Measurements from ENCODE around the gene PRLH.

The PRLH gene

DNA sequence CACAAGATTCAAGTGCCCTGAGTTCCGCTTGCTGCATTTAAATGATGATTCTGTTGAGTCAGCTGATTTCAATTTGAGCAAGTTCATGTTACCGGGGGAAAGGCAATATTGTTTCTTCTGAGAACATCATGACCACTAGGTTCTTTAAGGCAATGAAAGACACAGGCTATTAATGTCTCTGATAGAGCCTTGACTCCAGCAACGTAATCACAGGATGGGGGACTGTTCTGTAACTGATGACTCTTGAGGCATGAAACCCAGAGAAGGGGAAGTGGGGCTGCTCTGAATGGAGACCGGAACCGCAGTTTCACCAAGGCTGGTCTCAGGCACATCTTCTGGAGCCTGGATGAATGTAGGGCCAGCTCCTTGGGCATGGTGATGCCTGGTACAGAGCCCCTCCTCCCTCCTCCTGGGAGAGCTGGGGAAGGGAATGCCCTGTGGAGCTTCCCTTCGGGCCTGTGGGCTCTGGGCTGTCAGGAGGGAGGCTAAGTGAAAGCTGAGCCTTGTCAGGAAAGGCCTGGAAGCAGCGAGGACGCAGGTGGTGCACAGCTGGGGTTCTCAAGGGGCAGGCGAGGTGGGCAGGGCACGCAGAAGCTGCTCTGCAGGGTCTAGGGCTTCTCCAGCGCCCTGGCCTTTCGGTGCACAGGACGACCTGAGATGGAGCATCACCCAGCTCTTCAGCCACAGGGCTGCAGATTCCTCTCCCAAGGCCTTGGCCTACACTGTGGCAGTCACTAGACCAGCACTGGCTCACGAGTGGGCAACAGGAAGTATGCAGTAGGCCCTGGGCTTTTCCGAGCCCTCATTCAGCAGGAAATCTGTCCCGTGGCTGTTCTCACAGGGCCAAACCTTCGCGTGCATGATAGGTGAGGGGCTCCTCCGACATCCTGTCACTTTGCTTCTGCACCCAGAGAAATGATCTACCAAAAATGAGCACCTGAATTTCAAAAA is 36.6 kb upstream of the PRLH start:
- no peaks in the 10 kb centered on the region for H3K36me3 ChIP-seq (ENCODE audit: control insufficient read depth, insufficient read depth, low read length)
- no peak overlapping the region for H3K4me3 ChIP-seq (ENCODE audit: insufficient read depth, low read depth, low read length)
- H3K9me3 ChIP-seq (ENCODE audit: control insufficient read depth, low read length): no peaks in the 10 kb centered on the region
- no peaks in the 10 kb centered on the region for H3K27me3 ChIP-seq (ENCODE audit: control insufficient read depth, insufficient read depth, low read length, poor library complexity, severe bottlenecking)
- no peak overlapping the region for H3K27ac ChIP-seq (ENCODE audit: insufficient read depth, low read depth, low read length, poor library complexity, severe bottlenecking)
- no peaks in the 10 kb centered on the region for H3K4me1 ChIP-seq (ENCODE audit: control insufficient read depth, insufficient read depth, low read length)
- WGBS, 2 experiments: 86 to 87% methylated on average over 19 of the region's 19 CpGs

- no peak overlapping the region for H3K4me3 ChIP-seq (ENCODE audit: insufficient read depth, low read depth, low read length)
- 91 to 93% methylated on average over 12 of the region's 12 CpGs for whole genome bisulfite sequencing, 2 experiments
These were observed 35.6 kb upstream of the PRLH start for GRCh38 chr2:237530472-237531433.

GRCh38 chr2:237532160-237532559 is 34.2 kb upstream of the PRLH start:
- no peaks in the 10 kb centered on the region for H3K9me3 ChIP-seq (ENCODE audit: control insufficient read depth, low read length)
- H3K27ac ChIP-seq (ENCODE audit: insufficient read depth, low read depth, low read length, poor library complexity, severe bottlenecking): no peak overlapping the region
- no peaks in the 10 kb centered on the region for H3K4me1 ChIP-seq (ENCODE audit: control insufficient read depth, insufficient read depth, low read length)
- no peaks in the 10 kb centered on the region for H3K27me3 ChIP-seq (ENCODE audit: control insufficient read depth, insufficient read depth, low read length, poor library complexity, severe bottlenecking)
- no peak overlapping the region for H3K4me3 ChIP-seq (ENCODE audit: insufficient read depth, low read depth, low read length)
- 69 to 76% methylated on average over 11 of the region's 11 CpGs for WGBS, 2 experiments
- H3K36me3 ChIP-seq (ENCODE audit: control insufficient read depth, insufficient read depth, low read length): no peaks in the 10 kb centered on the region

More at GRCh38 chr2:237530472-237531433, 35.6 kb upstream of the PRLH start:
- no peaks in the 10 kb centered on the region for H3K9me3 ChIP-seq (ENCODE audit: control insufficient read depth, low read length)
- H3K4me1 ChIP-seq (ENCODE audit: control insufficient read depth, insufficient read depth, low read length): no peaks in the 10 kb centered on the region
- no peaks in the 10 kb centered on the region for H3K27me3 ChIP-seq (ENCODE audit: control insufficient read depth, insufficient read depth, low read length, poor library complexity, severe bottlenecking)
- no peak overlapping the region for H3K27ac ChIP-seq (ENCODE audit: insufficient read depth, low read depth, low read length, poor library complexity, severe bottlenecking)
- H3K36me3 ChIP-seq (ENCODE audit: control insufficient read depth, insufficient read depth, low read length): no peaks in the 10 kb centered on the region

DNA sequence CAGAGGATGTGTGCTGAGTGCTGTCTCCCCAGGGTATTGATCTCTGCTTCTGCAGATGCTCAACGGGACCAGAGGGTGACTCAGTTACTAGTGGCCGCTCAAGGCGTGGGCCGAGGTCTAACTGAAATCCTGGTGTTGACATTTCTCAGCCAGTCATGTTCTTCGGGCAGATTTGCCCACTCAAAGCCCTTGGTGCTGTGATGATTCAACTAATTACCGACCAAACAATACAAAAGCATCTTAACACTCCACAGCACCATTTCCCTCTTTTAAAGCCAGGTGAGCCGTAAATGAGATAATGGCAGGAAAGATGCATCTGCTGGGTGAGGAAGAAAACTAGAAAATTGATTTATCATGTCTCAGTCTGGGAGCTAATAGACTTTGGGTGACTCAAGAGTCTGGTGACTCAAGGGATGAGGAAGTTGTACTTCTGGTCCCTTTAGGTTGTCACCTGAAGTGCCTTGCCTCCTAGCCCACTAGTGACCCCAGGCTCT is 32.7 kb upstream of the PRLH start:
- Histone ChIP-seq H3K36me3 (ENCODE audit: control insufficient read depth, insufficient read depth, low read length) (no peaks in the 10 kb centered on the region), H3K9me3 (ENCODE audit: control insufficient read depth, low read length) (no peaks in the 10 kb centered on the region), H3K27me3 (ENCODE audit: control insufficient read depth, insufficient read depth, low read length, poor library complexity, severe bottlenecking) (no peaks in the 10 kb centered on the region), H3K27ac (ENCODE audit: insufficient read depth, low read depth, low read length, poor library complexity, severe bottlenecking) (no peak overlapping the region), H3K4me1 (ENCODE audit: control insufficient read depth, insufficient read depth, low read length) (no peaks in the 10 kb centered on the region), H3K4me3 (ENCODE audit: insufficient read depth, low read depth, low read length) (no peak overlapping the region)
- 87 to 95% methylated on average over 7 of the region's 7 CpGs for WGBS, 2 experiments

- Histone ChIP-seq H3K4me3 (ENCODE audit: insufficient read depth, low read depth, low read length) (no peak overlapping the region), H3K9me3 (ENCODE audit: control insufficient read depth, low read length) (no peaks in the 10 kb centered on the region), H3K27me3 (ENCODE audit: control insufficient read depth, insufficient read depth, low read length, poor library complexity, severe bottlenecking) (no peaks in the 10 kb centered on the region), H3K27ac (ENCODE audit: insufficient read depth, low read depth, low read length, poor library complexity, severe bottlenecking) (no peak overlapping the region), H3K4me1 (ENCODE audit: control insufficient read depth, insufficient read depth, low read length) (no peaks in the 10 kb centered on the region), H3K36me3 (ENCODE audit: control insufficient read depth, insufficient read depth, low read length) (no peaks in the 10 kb centered on the region)
- 89 to 94% methylated on average over 1 of the region's 1 CpG for WGBS, 2 experiments
These were observed 32.0 kb upstream of the PRLH start for GRCh38 chr2:237534380-237534779.

DNA sequence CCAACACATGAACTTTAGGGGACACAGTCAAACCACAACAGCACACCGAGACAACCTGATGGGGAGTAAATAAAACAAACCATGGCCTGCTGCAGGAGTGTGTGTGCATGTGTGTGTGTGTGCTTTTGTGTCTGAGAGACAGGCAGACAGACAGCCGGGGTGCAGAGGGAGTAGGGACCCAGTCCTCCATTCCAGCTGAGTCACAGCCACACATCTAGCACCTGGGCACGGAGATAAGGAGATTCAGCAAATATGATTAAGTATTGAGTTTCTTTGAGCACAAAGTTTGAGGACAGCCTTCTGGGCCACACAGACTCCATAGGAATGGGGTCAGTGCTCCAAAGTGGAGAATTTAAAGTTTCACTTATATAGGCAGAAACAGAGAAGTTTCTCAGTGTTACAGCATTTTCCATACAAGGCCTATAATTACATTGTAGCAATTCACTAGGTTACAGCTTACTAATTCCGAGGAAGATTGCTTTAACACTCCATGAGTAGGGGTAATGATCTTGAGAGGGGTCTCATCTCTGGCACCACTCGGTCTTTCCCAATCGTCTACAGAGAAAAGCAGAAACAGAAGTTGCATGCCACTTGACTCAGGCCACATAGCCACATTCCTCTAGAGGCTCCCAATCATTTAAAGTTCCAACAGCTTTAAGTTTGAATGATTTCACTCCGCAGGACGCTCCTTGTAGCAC is 30.8 kb upstream of the PRLH start:
- Histone ChIP-seq H3K27ac (ENCODE audit: insufficient read depth, low read depth, low read length, poor library complexity, severe bottlenecking) (no peak overlapping the region), H3K36me3 (ENCODE audit: control insufficient read depth, insufficient read depth, low read length) (no peaks in the 10 kb centered on the region), H3K27me3 (ENCODE audit: control insufficient read depth, insufficient read depth, low read length, poor library complexity, severe bottlenecking) (no peaks in the 10 kb centered on the region), H3K4me1 (ENCODE audit: control insufficient read depth, insufficient read depth, low read length) (no peaks in the 10 kb centered on the region), H3K4me3 (ENCODE audit: insufficient read depth, low read depth, low read length) (no peak overlapping the region), H3K9me3 (ENCODE audit: control insufficient read depth, low read length) (no peaks in the 10 kb centered on the region)
- 92 to 97% methylated on average over 8 of the region's 8 CpGs for WGBS, 2 experiments

DNA sequence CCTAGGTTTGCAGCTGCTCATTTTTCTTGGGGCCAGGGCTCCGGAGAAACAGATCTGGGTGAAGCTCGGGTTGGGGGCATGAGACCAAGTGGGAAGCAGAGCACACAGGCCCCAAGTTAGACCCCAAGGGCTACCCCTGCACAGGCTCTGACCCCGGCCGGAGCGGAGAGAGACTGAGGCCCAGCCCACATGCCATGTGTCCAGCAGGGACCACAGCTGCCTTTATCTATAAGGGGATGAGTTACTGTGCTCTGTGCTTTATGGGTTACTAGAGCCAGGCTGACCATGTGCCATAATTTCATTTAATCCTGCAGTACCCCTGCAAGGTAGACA is 30.3 kb upstream of the PRLH start:
- Histone ChIP-seq H3K4me1 (ENCODE audit: control insufficient read depth, insufficient read depth, low read length) (no peaks in the 10 kb centered on the region), H3K9me3 (ENCODE audit: control insufficient read depth, low read length) (no peaks in the 10 kb centered on the region), H3K27me3 (ENCODE audit: control insufficient read depth, insufficient read depth, low read length, poor library complexity, severe bottlenecking) (no peaks in the 10 kb centered on the region), H3K4me3 (ENCODE audit: insufficient read depth, low read depth, low read length) (no peak overlapping the region), H3K36me3 (ENCODE audit: control insufficient read depth, insufficient read depth, low read length) (no peaks in the 10 kb centered on the region), H3K27ac (ENCODE audit: insufficient read depth, low read depth, low read length, poor library complexity, severe bottlenecking) (no peak overlapping the region)
- WGBS, 2 experiments: 90 to 93% methylated on average over 5 of the region's 5 CpGs

GRCh38 chr2:237536617-237537016 is 29.8 kb upstream of the PRLH start:
- Histone ChIP-seq H3K36me3 (ENCODE audit: control insufficient read depth, insufficient read depth, low read length) (no peaks in the 10 kb centered on the region), H3K27ac (ENCODE audit: insufficient read depth, low read depth, low read length, poor library complexity, severe bottlenecking) (no peak overlapping the region), H3K27me3 (ENCODE audit: control insufficient read depth, insufficient read depth, low read length, poor library complexity, severe bottlenecking) (no peaks in the 10 kb centered on the region), H3K4me1 (ENCODE audit: control insufficient read depth, insufficient read depth, low read length) (no peaks in the 10 kb centered on the region), H3K9me3 (ENCODE audit: control insufficient read depth, low read length) (no peaks in the 10 kb centered on the region), H3K4me3 (ENCODE audit: insufficient read depth, low read depth, low read length) (no peak overlapping the region)
- 93 to 94% methylated on average over 9 of the region's 9 CpGs for WGBS, 2 experiments

GRCh38 chr2:237538001-237538720 is 28.2 kb upstream of the PRLH start:
- no peak overlapping the region for H3K27ac ChIP-seq (ENCODE audit: insufficient read depth, low read depth, low read length, poor library complexity, severe bottlenecking)
- H3K4me1 ChIP-seq (ENCODE audit: control insufficient read depth, insufficient read depth, low read length): no peaks in the 10 kb centered on the region
- H3K36me3 ChIP-seq (ENCODE audit: control insufficient read depth, insufficient read depth, low read length): no peaks in the 10 kb centered on the region
- H3K9me3 ChIP-seq (ENCODE audit: control insufficient read depth, low read length): no peaks in the 10 kb centered on the region
- no peaks in the 10 kb centered on the region for H3K27me3 ChIP-seq (ENCODE audit: control insufficient read depth, insufficient read depth, low read length, poor library complexity, severe bottlenecking)
- no peak overlapping the region for H3K4me3 ChIP-seq (ENCODE audit: insufficient read depth, low read depth, low read length)
- 87 to 88% methylated on average over 29 of the region's 29 CpGs for whole genome bisulfite sequencing, 2 experiments

All from ectodermal cell (in vitro differentiated cells).